ENCODE results near the gene ADAM11. TPM values are rescaled to one million over a fixed set of nuclear protein-coding genes. Genes with fewer than 3 reads are reported as not detected.

The ADAM11 gene
- total and polyA plus RNA-seq, 2 of the 4 experiments (the other 2 are of a cell fraction): 0.36 to 0.53 TPM

- Histone ChIP-seq H3K56ac (ENCODE audit: extremely low read depth, insufficient read depth, low read length) (no peak overlapping the region), H3K4me2 (ENCODE audit: low read depth, low read length) (no peak overlapping the region), H3K9me3 (ENCODE audit: control insufficient read depth, insufficient read depth, low read length) (no peaks in the 10 kb centered on the region), H2AK9ac (replicated peaks; ENCODE audit: low read depth, low read length, poor library complexity) (no peak overlapping the region), H2AK5ac (ENCODE audit: low read depth, low read length) (no peak overlapping the region), H4K20me1 (ENCODE audit: insufficient read depth, low read length) (no peaks in the 10 kb centered on the region; the same call in 1 of the 2 replicates), H3K9me1 (ENCODE audit: insufficient read depth, low read length) (no peaks in the 10 kb centered on the region), H3K27me3 (ENCODE audit: control insufficient read depth, insufficient read depth, low read length) (peaks cover 12% of the 10 kb centered on the region), H3K36me3 (ENCODE audit: control insufficient read depth, insufficient read depth, low read length) (no peaks in the 10 kb centered on the region), H3K4me1 (ENCODE audit: control insufficient read depth, insufficient read depth, low read length) (no peaks in the 10 kb centered on the region), H2BK15ac (ENCODE audit: low read depth, low read length) (no peak overlapping the region), H2AFZ (replicated peaks; ENCODE audit: low read length, poor library complexity) (no peak overlapping the region), H2BK20ac (ENCODE audit: low read depth, low read length) (no peak overlapping the region), H4K5ac (ENCODE audit: low read depth, low read length) (no peak overlapping the region), H3K27ac (ENCODE audit: insufficient read depth, low read length) (no peak overlapping the region), H2BK120ac (ENCODE audit: low read depth, low read length) (no peak overlapping the region), H3K9ac (ENCODE audit: low read depth, low read length) (no peak overlapping the region), H2BK5ac (ENCODE audit: low read depth, low read length, poor library complexity, severe bottlenecking) (no peak overlapping the region), H3K4ac (ENCODE audit: low read depth, low read length) (no peak overlapping the region), H3K14ac (replicated peaks; ENCODE audit: low read depth, low read length) (no peak overlapping the region), H4K91ac (ENCODE audit: insufficient read depth, low read depth, low read length) (no peak overlapping the region), H4K8ac (ENCODE audit: low read depth in 2 of 2, low read length in 2 of 2) (no peak overlapping the region), H3K4me3 (ENCODE audit: insufficient read depth, low read depth, low read length) (no peak overlapping the region), H3K18ac (ENCODE audit: low read depth, low read length) (no peak overlapping the region), H3K23ac (ENCODE audit: low read depth, low read length) (no peak overlapping the region), H3K79me1 (ENCODE audit: low read depth in 1 of 2, low read length in 2 of 2) (no peaks in the 10 kb centered on the region)
- dilution Hi-C loops (cut with HindIII; ENCODE audit: low sequenced_read_pairs, unreplicated experiment): no loop called here
- POLR2A ChIA-PET (ENCODE audit: unreplicated experiment): no interaction called here
- TF ChIP-seq MAFK (IDR thresholded peaks at IDR 0.05; ENCODE audit: low read depth, low read length): no peak
- no peak for TF ChIP-seq POLR2A (IDR thresholded peaks at IDR 0.05; ENCODE audit: low read depth, low read length)
- TF ChIP-seq RFX5 (IDR thresholded peaks at IDR 0.05; ENCODE audit: low read depth, low read length): no peak
- TF ChIP-seq ELK1 (IDR thresholded peaks at IDR 0.05; ENCODE audit: borderline replicate concordance, low read depth, low read length): no peak
- TF ChIP-seq MAZ (IDR thresholded peaks at IDR 0.05; ENCODE audit: borderline replicate concordance, low read depth, low read length): no peak
- TF ChIP-seq RAD21 (IDR thresholded peaks at IDR 0.05; ENCODE audit: low read length): no peak
- TF ChIP-seq FOS (IDR thresholded peaks at IDR 0.05; ENCODE audit: low read depth, low read length): no peak
- no peak for TF ChIP-seq CTCF (conservative IDR thresholded peaks at IDR 0.05; ENCODE audit: low read depth, low read length)
- TF ChIP-seq SMC3 (IDR thresholded peaks at IDR 0.05; ENCODE audit: low read depth, low read length): no peak
- no peak for TF ChIP-seq CEBPB (IDR thresholded peaks at IDR 0.05; ENCODE audit: low read depth, low read length)
- TF ChIP-seq MXI1 (IDR thresholded peaks at IDR 0.05; ENCODE audit: borderline replicate concordance, low read depth, low read length): no peak
- TF ChIP-seq NFE2L2 (IDR thresholded peaks at IDR 0.05; ENCODE audit: low read depth, low read length): no peak
- TF ChIP-seq CHD1 (IDR thresholded peaks at IDR 0.05; ENCODE audit: low read depth, low read length): no peak
- TF ChIP-seq RCOR1 (IDR thresholded peaks at IDR 0.05; ENCODE audit: insufficient replicate concordance, low read length): no peak
- DNase-seq: no peak
- 26% methylated on average over 6 of the region's 21 CpGs; no CpG with 5 or more reads in 1 of the 2 experiments for WGBS, 2 experiments (ENCODE audit: extremely low coverage in 2 of 2, insufficient read length in 1 of 2)
- in situ Hi-C loops (cut with MboI; ENCODE audit: low sequenced_read_pairs): no loop called here
- intact Hi-C loops (cut with micrococcal nuclease): no loop called here
- no peak for ATAC-seq (ENCODE audit: low read depth)
- no TSS peak for BruUV-seq (replicated peaks)
- CTCF ChIA-PET: no interaction called here
Observed at GRCh38 chr17:44772308-44773045, 13.7 kb downstream of the ADAM11 start.

All from IMR-90 (cell line).